A673 (cell line): ENCODE data around the gene IMPG1. TPM values are rescaled to one million over a fixed set of nuclear protein-coding genes. Genes with fewer than 3 reads are reported as not detected.

Experiments
- Bru-seq: library from RNA; stranded (reverse); fragments of 400-500 nt; gene quantifications from one replicate; lab custom pipeline; 2021; lab: Mats Ljungman, UMichigan
- BruChase-seq, 2 experiments: library from RNA; stranded (reverse); fragments of 400-500 nt; gene quantifications; one replicate each; lab custom pipeline; 2021; lab: Mats Ljungman, UMichigan
- BruUV-seq: library from RNA; stranded (reverse); fragments of 400-500 nt; replicated peaks from 2 replicates; lab custom pipeline; 2021; lab: Mats Ljungman, UMichigan
- CTCF ChIA-PET: fragments of 300-600 bp; sonication (Branson Sonifier 250); formaldehyde crosslinking; loops from one replicate; lab custom pipeline; 2022; ENCODE audit warnings: antibody characterized with exemption; lab: Charles Lee
- POLR2A ChIA-PET: fragments of 300-600 bp; sonication (Branson Sonifier 250); formaldehyde crosslinking; loops from one replicate; lab custom pipeline; 2022; ENCODE audit warnings: antibody characterized with exemption; ENCODE audit not compliant: low non-redundant PET; lab: Charles Lee
- DNase-seq: peaks from one replicate; pipeline ENCODE4 v3.0.0-alpha.2; 2015; ENCODE audit warnings: low spot score
- H3K27ac ChIP-seq: fragments of 200-600 bp; sonication (generic); 2 replicates; pipeline ENCODE4 v1.5.1; 2016; ENCODE audit warnings: mixed run types, low read depth, mild to moderate bottlenecking, mixed read lengths, antibody characterized with exemption, low read length; ENCODE audit not compliant: poor library complexity, severe bottlenecking
- H3K27me3 ChIP-seq: fragments of 200-600 bp; sonication (generic); replicated peaks from 2 replicates; pipeline ENCODE4 v1.6.1; 2017; ENCODE audit warnings: mixed run types, low read depth, mild to moderate bottlenecking, mixed read lengths, antibody characterized with exemption, low read length; ENCODE audit not compliant: insufficient read depth, poor library complexity
- H3K36me3 ChIP-seq: fragments of 200-600 bp; sonication (generic); 2 replicates; pipeline ENCODE4 v1.6.1; 2016; ENCODE audit warnings: mixed run types, mild to moderate bottlenecking, mixed read lengths, antibody characterized with exemption, low read length; ENCODE audit not compliant: insufficient read depth, poor library complexity, severe bottlenecking
- H3K4me1 ChIP-seq: fragments of 200-600 bp; sonication (generic); 2 replicates; pipeline ENCODE4 v1.6.1; 2017; ENCODE audit warnings: mixed run types, mild to moderate bottlenecking, mixed read lengths, antibody characterized with exemption, low read length; ENCODE audit not compliant: insufficient read depth, poor library complexity, severe bottlenecking
- H3K4me3 ChIP-seq: fragments of 200-600 bp; sonication (generic); 2 replicates; pipeline ENCODE4 v1.5.1; 2016; ENCODE audit warnings: low read depth, mixed run types, mild to moderate bottlenecking, mixed read lengths, low read length; ENCODE audit not compliant: poor library complexity, severe bottlenecking
- H3K9me3 ChIP-seq: fragments of 200-600 bp; sonication (generic); 2 replicates; pipeline ENCODE4 v1.6.1; 2016; ENCODE audit warnings: mixed run types, low read depth, mild to moderate bottlenecking, mixed read lengths, antibody characterized with exemption, low read length; ENCODE audit not compliant: poor library complexity, severe bottlenecking
- CTCF ChIP-seq: fragments of 300-800, 200-600 bp; sonication (generic); conservative IDR thresholded peaks from 2 replicates; pipeline ENCODE4 v1.5.1; 2017; ENCODE audit warnings: low read depth, mild to moderate bottlenecking, antibody characterized with exemption, low read length, moderate library complexity, mixed read lengths
- EZH2 ChIP-seq: fragments of 200-600 bp; sonication (generic); IDR thresholded peaks from 2 replicates; pipeline ENCODE4 v1.6.1; 2017; ENCODE audit warnings: borderline replicate concordance, low read depth, mild to moderate bottlenecking, mixed read lengths, antibody characterized with exemption, low read length; ENCODE audit not compliant: poor library complexity, severe bottlenecking
- intact Hi-C: fragments of 100-400 bp; cut with micrococcal nuclease; formaldehyde crosslinking; loops from one replicate; pipeline ENCODE4 v1.10.0; 2022; ENCODE audit not compliant: unreplicated experiment
- long read RNA-seq: library from polyadenylated mRNA; stranded (forward); transcript quantifications from one replicate; pipeline ENCODE4 v2.0.0, GENCODE V29; 2022
- total RNA-seq: library from RNA; stranded (reverse); gene quantifications from 2 replicates; pipeline ENCODE4 v1.2.3, GENCODE V29; 2021

IMPG1 gene, protein sequence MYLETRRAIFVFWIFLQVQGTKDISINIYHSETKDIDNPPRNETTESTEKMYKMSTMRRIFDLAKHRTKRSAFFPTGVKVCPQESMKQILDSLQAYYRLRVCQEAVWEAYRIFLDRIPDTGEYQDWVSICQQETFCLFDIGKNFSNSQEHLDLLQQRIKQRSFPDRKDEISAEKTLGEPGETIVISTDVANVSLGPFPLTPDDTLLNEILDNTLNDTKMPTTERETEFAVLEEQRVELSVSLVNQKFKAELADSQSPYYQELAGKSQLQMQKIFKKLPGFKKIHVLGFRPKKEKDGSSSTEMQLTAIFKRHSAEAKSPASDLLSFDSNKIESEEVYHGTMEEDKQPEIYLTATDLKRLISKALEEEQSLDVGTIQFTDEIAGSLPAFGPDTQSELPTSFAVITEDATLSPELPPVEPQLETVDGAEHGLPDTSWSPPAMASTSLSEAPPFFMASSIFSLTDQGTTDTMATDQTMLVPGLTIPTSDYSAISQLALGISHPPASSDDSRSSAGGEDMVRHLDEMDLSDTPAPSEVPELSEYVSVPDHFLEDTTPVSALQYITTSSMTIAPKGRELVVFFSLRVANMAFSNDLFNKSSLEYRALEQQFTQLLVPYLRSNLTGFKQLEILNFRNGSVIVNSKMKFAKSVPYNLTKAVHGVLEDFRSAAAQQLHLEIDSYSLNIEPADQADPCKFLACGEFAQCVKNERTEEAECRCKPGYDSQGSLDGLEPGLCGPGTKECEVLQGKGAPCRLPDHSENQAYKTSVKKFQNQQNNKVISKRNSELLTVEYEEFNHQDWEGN
- not detected in 2 replicates for total RNA-seq
- not detected for Bru-seq, nascent RNA
- BruChase-seq, experiment 1, labeled RNA remaining after a 2-hour chase: not detected
- not detected for BruChase-seq, experiment 2, labeled RNA remaining after a 6-hour chase
- long read RNA-seq: 0 reads

- POLR2A ChIA-PET: no interaction called here
- no peaks in the 10 kb centered on the region for H3K36me3 ChIP-seq
- no TSS peak for BruUV-seq
Observed at GRCh38 chr6:76072562-76072961, at the start of gene IMPG1. Gene IMPG1, minus strand, starts transcription at chr6:76072662. Its CDS starts 174 bp downstream, at chr6:76072488.

GRCh38 chr6:76120302-76120701 is 47.8 kb upstream of the IMPG1 start:
- CTCF ChIA-PET: no interaction called here
- intact Hi-C loops: no loop called here
- TF ChIP-seq EZH2 (no peak), CTCF (no peak)
- POLR2A ChIA-PET: no interaction called here
- no peak overlapping the region for H3K4me3 ChIP-seq
- no peak for DNase-seq
- no peaks in the 10 kb centered on the region for H3K4me1 ChIP-seq
- H3K27ac ChIP-seq: no peak overlapping the region
- H3K27me3 ChIP-seq: no peaks in the 10 kb centered on the region
- no TSS peak for BruUV-seq
- H3K36me3 ChIP-seq: no peaks in the 10 kb centered on the region
- peaks cover 7% of the 10 kb centered on the region for H3K9me3 ChIP-seq

More at GRCh38 chr6:76072562-76072961, at the start of gene IMPG1:
- CTCF ChIA-PET: no interaction called here
- Histone ChIP-seq H3K4me3 (no peak within 1 kb of the TSS), H3K27ac (no peak within 1 kb of the TSS), H3K27me3 (no peaks in the 10 kb centered on the region), H3K9me3 (no peaks in the 10 kb centered on the region), H3K4me1 (no peaks in the 10 kb centered on the region)
- intact Hi-C loops: no loop called here
- no peak for TF ChIP-seq CTCF
- no peak for DNase-seq

DNA sequence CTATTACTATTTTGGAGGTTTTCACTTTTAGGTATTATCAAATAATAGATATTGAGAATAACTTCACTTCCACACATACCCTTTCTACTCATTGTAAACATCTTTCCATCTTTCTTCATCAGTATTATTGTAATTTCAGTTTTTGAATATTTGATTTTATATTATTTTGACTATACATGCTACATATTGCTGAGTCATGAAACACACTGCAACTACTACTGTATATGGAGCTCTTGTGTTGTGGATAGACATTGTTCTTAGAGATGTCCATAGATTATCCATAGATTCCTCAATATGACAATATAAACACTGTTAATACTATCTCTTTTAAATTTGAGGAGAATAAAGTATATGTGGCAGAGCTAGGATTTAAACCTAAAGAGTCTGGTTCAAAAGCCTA is 819 bp upstream of the IMPG1 start:
- H3K27me3 ChIP-seq: no peaks in the 10 kb centered on the region
- CTCF ChIA-PET: no interaction called here
- no peak for TF ChIP-seq EZH2

More for the DNA sequence above, 819 bp upstream of the IMPG1 start:
- H3K9me3 ChIP-seq: no peaks in the 10 kb centered on the region
- DNase-seq: no peak
- intact Hi-C loops: no loop called here
- H3K27ac ChIP-seq: no peak overlapping the region
- H3K4me3 ChIP-seq: no peak overlapping the region
- BruUV-seq: no TSS peak
- H3K36me3 ChIP-seq: no peaks in the 10 kb centered on the region
- H3K4me1 ChIP-seq: no peaks in the 10 kb centered on the region
- POLR2A ChIA-PET: no interaction called here
